ENCODE data around the gene FCGR3A. TPM values are rescaled to one million over a fixed set of nuclear protein-coding genes. Genes with fewer than 3 reads are reported as not detected.

Gene FCGR3A
- total and polyA plus RNA-seq, 2 experiments from 2014 or later: not detected

GRCh38 chr1:161510477-161510876 is 39.1 kb downstream of the FCGR3A start:
- peaks cover 39% of the 10 kb centered on the region for H3K4me1 Mint-ChIP-seq
- H3K36me3 Mint-ChIP-seq (ENCODE audit: low read depth): no peaks in the 10 kb centered on the region
- TF ChIP-seq, protein P1, sequence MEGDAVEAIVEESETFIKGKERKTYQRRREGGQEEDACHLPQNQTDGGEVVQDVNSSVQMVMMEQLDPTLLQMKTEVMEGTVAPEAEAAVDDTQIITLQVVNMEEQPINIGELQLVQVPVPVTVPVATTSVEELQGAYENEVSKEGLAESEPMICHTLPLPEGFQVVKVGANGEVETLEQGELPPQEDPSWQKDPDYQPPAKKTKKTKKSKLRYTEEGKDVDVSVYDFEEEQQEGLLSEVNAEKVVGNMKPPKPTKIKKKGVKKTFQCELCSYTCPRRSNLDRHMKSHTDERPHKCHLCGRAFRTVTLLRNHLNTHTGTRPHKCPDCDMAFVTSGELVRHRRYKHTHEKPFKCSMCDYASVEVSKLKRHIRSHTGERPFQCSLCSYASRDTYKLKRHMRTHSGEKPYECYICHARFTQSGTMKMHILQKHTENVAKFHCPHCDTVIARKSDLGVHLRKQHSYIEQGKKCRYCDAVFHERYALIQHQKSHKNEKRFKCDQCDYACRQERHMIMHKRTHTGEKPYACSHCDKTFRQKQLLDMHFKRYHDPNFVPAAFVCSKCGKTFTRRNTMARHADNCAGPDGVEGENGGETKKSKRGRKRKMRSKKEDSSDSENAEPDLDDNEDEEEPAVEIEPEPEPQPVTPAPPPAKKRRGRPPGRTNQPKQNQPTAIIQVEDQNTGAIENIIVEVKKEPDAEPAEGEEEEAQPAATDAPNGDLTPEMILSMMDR (conservative IDR thresholded peaks at IDR 0.05; ENCODE audit: low read depth in 2 of 2): no peak
- TF ChIP-seq CREB1 (CRISPR knock-in tag; IDR thresholded peaks at IDR 0.05; ENCODE audit: low read depth) (no peak), ZNF114 (CRISPR knock-in tag; IDR thresholded peaks at IDR 0.05) (no peak), STAT1 (IDR thresholded peaks at IDR 0.05; ENCODE audit: unreplicated experiment) (no peak), REST (IDR thresholded peaks at IDR 0.05; ENCODE audit: unreplicated experiment) (no peak), ETS1 (IDR thresholded peaks at IDR 0.05) (no peak), JUNB (IDR thresholded peaks at IDR 0.05; ENCODE audit: unreplicated experiment) (no peak), EZH2phosphoT487 (IDR thresholded peaks at IDR 0.05; ENCODE audit: unreplicated experiment) (no peak), NANOG (IDR thresholded peaks at IDR 0.05; ENCODE audit: borderline replicate concordance) (no peak), EZH2 (IDR thresholded peaks at IDR 0.05; ENCODE audit: low read depth, unreplicated experiment) (no peak), ZNF331 (CRISPR knock-in tag; IDR thresholded peaks at IDR 0.05; ENCODE audit: low read depth) (no peak), POLR2AphosphoS5 (IDR thresholded peaks at IDR 0.05; ENCODE audit: low read depth) (no peak)
- TF ChIP-seq, protein P2, sequence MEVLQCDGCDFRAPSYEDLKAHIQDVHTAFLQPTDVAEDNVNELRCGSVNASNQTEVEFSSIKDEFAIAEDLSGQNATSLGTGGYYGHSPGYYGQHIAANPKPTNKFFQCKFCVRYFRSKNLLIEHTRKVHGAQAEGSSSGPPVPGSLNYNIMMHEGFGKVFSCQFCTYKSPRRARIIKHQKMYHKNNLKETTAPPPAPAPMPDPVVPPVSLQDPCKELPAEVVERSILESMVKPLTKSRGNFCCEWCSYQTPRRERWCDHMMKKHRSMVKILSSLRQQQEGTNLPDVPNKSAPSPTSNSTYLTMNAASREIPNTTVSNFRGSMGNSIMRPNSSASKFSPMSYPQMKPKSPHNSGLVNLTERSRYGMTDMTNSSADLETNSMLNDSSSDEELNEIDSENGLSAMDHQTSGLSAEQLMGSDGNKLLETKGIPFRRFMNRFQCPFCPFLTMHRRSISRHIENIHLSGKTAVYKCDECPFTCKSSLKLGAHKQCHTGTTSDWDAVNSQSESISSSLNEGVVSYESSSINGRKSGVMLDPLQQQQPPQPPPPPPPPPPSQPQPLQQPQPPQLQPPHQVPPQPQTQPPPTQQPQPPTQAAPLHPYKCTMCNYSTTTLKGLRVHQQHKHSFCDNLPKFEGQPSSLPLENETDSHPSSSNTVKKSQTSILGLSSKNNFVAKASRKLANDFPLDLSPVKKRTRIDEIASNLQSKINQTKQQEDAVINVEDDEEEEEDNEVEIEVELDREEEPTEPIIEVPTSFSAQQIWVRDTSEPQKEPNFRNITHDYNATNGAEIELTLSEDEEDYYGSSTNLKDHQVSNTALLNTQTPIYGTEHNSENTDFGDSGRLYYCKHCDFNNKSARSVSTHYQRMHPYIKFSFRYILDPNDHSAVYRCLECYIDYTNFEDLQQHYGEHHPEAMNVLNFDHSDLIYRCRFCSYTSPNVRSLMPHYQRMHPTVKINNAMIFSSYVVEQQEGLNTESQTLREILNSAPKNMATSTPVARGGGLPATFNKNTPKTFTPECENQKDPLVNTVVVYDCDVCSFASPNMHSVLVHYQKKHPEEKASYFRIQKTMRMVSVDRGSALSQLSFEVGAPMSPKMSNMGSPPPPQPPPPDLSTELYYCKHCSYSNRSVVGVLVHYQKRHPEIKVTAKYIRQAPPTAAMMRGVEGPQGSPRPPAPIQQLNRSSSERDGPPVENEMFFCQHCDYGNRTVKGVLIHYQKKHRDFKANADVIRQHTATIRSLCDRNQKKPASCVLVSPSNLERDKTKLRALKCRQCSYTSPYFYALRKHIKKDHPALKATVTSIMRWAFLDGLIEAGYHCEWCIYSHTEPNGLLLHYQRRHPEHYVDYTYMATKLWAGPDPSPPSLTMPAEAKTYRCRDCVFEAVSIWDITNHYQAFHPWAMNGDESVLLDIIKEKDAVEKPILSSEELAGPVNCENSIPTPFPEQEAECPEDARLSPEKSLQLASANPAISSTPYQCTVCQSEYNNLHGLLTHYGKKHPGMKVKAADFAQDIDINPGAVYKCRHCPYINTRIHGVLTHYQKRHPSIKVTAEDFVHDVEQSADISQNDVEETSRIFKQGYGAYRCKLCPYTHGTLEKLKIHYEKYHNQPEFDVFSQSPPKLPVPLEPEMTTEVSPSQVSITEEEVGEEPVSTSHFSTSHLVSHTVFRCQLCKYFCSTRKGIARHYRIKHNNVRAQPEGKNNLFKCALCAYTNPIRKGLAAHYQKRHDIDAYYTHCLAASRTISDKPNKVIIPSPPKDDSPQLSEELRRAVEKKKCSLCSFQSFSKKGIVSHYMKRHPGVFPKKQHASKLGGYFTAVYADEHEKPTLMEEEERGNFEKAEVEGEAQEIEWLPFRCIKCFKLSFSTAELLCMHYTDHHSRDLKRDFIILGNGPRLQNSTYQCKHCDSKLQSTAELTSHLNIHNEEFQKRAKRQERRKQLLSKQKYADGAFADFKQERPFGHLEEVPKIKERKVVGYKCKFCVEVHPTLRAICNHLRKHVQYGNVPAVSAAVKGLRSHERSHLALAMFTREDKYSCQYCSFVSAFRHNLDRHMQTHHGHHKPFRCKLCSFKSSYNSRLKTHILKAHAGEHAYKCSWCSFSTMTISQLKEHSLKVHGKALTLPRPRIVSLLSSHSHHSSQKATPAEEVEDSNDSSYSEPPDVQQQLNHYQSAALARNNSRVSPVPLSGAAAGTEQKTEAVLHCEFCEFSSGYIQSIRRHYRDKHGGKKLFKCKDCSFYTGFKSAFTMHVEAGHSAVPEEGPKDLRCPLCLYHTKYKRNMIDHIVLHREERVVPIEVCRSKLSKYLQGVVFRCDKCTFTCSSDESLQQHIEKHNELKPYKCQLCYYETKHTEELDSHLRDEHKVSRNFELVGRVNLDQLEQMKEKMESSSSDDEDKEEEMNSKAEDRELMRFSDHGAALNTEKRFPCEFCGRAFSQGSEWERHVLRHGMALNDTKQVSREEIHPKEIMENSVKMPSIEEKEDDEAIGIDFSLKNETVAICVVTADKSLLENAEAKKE (CRISPR knock-in tag; IDR thresholded peaks at IDR 0.05): no peak
- H4K20me1 ChIP-seq (replicated peaks; ENCODE audit: insufficient read depth): no peaks in the 10 kb centered on the region
- peaks cover 4% of the 10 kb centered on the region; the same call in 1 of the 2 replicates for H3K4me1 ChIP-seq (ENCODE audit: insufficient read depth)
- no peaks in the 10 kb centered on the region for H3K9me2 ChIP-seq (ENCODE audit: insufficient read depth)
- no peaks in the 10 kb centered on the region for H3F3A ChIP-seq (replicated peaks; ENCODE audit: low read depth)
- no peak overlapping the region for H3K4me2 ChIP-seq
- H3K4me3 Mint-ChIP-seq: no peak overlapping the region
- H3K27me3 Mint-ChIP-seq (ENCODE audit: insufficient read depth, low read depth, poor library complexity): peaks cover 10% of the 10 kb centered on the region
- H3K4me3 ChIP-seq: no peak overlapping the region
- no peak overlapping the region for H3K27ac ChIP-seq (ENCODE audit: low read depth)
- H3K27ac Mint-ChIP-seq: no peak overlapping the region
- H3K79me2 ChIP-seq (replicated peaks; ENCODE audit: insufficient read depth): no peaks in the 10 kb centered on the region
- H3K36me3 ChIP-seq (ENCODE audit: insufficient read depth): no peaks in the 10 kb centered on the region
- ATAC-seq: no peak
- DNase-seq (ENCODE audit: low spot score): no peak
- no peak overlapping the region; the same call in 1 of the 2 replicates for H2AFZ ChIP-seq
- no peaks in the 10 kb centered on the region for H3K27me3 ChIP-seq (ENCODE audit: insufficient read depth)
- no peaks in the 10 kb centered on the region for H3K9me3 Mint-ChIP-seq

All from GM23338 (cell line).